NT2/D1 (cell line): ENCODE measurements around the gene CSNK1G1.

Source experiments
- SUZ12 ChIP-seq: IDR thresholded peaks from 2 replicates; pipeline ENCODE4 v1.6.1; 2011; ENCODE audit not compliant: insufficient read length, insufficient read depth; ENCODE audit errors: extremely low read depth
- YY1 ChIP-seq: IDR thresholded peaks from 2 replicates; pipeline ENCODE4 v1.6.1; 2011; ENCODE audit not compliant: insufficient read length, insufficient read depth

DNA sequence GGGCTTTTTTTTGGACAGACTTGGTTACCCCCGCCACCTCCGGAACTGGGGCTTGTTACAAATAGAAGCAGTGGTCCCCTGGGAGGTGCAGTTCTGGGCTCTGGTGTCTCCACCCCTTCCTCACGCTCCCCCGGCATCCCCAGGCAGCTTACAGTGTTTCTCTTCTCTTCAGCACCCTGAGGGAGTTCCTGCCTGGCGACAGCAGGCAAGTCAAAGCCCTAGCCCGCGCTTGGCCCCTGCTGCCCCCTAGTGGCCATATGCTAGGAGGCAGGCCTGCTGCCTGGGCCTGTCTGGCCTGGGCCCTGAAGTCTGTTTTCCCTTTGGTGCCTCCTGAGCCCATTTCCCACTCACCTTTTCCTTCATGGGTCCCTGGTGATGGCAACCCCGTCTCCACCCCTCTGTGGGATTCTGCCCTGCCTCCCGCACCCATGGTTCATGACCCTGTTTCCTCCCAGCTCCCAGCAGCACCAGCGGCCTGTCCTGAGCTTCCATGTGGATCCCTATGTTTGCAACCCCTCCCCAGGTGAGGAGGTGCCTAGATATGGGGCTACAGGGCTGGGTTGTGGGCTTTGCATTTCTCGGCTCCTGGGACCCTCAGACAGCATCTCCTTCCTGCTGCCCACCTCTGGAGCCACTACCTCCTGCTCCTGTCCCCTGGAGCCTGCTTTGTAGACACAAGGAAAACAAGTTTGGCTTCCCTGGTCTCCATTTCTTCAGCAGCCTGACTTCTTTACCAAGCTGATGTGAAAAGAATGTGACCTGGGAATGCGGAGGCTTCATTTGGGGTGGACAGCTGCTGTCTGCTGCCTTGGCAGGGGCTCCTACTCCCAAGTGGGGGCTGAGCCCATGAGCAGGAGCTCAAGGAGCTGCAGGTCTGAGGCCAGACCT lies 202.2 kb downstream of the CSNK1G1 start:
- no peak for TF ChIP-seq SUZ12
- no peak for TF ChIP-seq YY1
